ENCODE results near the gene SPAG9.

- TF ChIP-seq, protein P1, sequence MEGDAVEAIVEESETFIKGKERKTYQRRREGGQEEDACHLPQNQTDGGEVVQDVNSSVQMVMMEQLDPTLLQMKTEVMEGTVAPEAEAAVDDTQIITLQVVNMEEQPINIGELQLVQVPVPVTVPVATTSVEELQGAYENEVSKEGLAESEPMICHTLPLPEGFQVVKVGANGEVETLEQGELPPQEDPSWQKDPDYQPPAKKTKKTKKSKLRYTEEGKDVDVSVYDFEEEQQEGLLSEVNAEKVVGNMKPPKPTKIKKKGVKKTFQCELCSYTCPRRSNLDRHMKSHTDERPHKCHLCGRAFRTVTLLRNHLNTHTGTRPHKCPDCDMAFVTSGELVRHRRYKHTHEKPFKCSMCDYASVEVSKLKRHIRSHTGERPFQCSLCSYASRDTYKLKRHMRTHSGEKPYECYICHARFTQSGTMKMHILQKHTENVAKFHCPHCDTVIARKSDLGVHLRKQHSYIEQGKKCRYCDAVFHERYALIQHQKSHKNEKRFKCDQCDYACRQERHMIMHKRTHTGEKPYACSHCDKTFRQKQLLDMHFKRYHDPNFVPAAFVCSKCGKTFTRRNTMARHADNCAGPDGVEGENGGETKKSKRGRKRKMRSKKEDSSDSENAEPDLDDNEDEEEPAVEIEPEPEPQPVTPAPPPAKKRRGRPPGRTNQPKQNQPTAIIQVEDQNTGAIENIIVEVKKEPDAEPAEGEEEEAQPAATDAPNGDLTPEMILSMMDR (IDR thresholded peaks at IDR 0.05): no peak
- TF ChIP-seq POLR2AphosphoS5 (IDR thresholded peaks at IDR 0.05) (no peak), POLR2A (IDR thresholded peaks at IDR 0.05) (no peak), EP300 (IDR thresholded peaks at IDR 0.05; ENCODE audit: low read depth) (no peak)
These were observed 32.1 kb upstream of the SPAG9 start for GRCh38 chr17:51152766-51153209.
